ENCODE results near the gene PRPF18.

The PRPF18 gene

GRCh38 chr10:13594641-13595040, 7.9 kb downstream of the PRPF18 start:
- no peak overlapping the region for H3K4me3 ChIP-seq (ENCODE audit: control insufficient read depth, low read depth, low read length)
- TF ChIP-seq, protein P1, sequence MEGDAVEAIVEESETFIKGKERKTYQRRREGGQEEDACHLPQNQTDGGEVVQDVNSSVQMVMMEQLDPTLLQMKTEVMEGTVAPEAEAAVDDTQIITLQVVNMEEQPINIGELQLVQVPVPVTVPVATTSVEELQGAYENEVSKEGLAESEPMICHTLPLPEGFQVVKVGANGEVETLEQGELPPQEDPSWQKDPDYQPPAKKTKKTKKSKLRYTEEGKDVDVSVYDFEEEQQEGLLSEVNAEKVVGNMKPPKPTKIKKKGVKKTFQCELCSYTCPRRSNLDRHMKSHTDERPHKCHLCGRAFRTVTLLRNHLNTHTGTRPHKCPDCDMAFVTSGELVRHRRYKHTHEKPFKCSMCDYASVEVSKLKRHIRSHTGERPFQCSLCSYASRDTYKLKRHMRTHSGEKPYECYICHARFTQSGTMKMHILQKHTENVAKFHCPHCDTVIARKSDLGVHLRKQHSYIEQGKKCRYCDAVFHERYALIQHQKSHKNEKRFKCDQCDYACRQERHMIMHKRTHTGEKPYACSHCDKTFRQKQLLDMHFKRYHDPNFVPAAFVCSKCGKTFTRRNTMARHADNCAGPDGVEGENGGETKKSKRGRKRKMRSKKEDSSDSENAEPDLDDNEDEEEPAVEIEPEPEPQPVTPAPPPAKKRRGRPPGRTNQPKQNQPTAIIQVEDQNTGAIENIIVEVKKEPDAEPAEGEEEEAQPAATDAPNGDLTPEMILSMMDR (conservative IDR thresholded peaks at IDR 0.05; ENCODE audit: control insufficient read depth, insufficient read depth, low read depth, low read length), result no peak
- DNase-seq (ENCODE audit: low read depth), result peak; percentile 8

- no peak for DNase-seq (ENCODE audit: low read depth)
- no peak overlapping the region for H3K4me3 ChIP-seq (ENCODE audit: control insufficient read depth, low read depth, low read length)
- TF ChIP-seq, protein P1 (conservative IDR thresholded peaks at IDR 0.05; ENCODE audit: control insufficient read depth, insufficient read depth, low read depth, low read length), result no peak
These were observed 11.1 kb downstream of the PRPF18 start for GRCh38 chr10:13597909-13598308.

DNA sequence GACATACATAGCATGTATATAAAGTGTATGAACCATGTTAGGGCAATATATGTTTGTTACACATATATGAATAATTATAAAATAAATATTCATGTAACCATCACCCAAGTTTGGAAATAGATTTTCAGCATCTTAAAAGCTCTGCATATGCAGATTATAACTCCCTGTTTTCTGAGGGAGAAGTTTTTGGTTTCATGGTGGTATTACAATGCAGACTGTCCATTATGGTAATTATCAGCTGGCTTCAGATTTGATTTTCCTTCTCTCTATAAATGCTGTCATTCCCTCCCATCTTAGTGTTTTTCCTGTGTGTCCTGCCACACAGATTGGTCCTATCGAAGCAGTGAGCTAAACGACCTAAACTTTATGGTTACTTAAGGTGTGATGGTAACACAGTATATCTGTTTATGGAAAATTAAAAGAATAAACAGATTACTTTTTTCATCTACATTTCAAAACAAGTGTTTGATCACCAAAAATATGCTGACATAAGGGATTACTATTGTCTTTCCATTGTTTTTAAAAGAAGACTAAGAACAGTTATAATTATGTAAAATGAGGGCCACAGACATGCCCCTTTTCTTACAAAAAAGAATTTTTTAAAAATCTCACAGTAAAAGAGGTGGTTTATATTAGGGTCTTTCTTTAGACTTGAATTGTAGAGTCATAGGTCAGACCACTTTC, 17.7 kb downstream of the PRPF18 start:
- H3K4me3 ChIP-seq (ENCODE audit: control insufficient read depth, low read depth, low read length), result no peak overlapping the region
- TF ChIP-seq, protein P1 (conservative IDR thresholded peaks at IDR 0.05; ENCODE audit: control insufficient read depth, insufficient read depth, low read depth, low read length), result no peak
- DNase-seq (ENCODE audit: low read depth), result no peak

- no peak for DNase-seq (ENCODE audit: low read depth)
- TF ChIP-seq, protein P1 (conservative IDR thresholded peaks at IDR 0.05; ENCODE audit: control insufficient read depth, insufficient read depth, low read depth, low read length), result no peak
- H3K4me3 ChIP-seq (ENCODE audit: control insufficient read depth, low read depth, low read length), result no peak overlapping the region
These were observed 21.6 kb downstream of the PRPF18 start for GRCh38 chr10:13608246-13608853.

- no peak overlapping the region for H3K4me3 ChIP-seq (ENCODE audit: control insufficient read depth, low read depth, low read length)
- DNase-seq (ENCODE audit: low read depth), result no peak
- TF ChIP-seq, protein P1 (conservative IDR thresholded peaks at IDR 0.05; ENCODE audit: control insufficient read depth, insufficient read depth, low read depth, low read length), result no peak
These were observed 26.0 kb downstream of the PRPF18 start for GRCh38 chr10:13612654-13613373.

DNA sequence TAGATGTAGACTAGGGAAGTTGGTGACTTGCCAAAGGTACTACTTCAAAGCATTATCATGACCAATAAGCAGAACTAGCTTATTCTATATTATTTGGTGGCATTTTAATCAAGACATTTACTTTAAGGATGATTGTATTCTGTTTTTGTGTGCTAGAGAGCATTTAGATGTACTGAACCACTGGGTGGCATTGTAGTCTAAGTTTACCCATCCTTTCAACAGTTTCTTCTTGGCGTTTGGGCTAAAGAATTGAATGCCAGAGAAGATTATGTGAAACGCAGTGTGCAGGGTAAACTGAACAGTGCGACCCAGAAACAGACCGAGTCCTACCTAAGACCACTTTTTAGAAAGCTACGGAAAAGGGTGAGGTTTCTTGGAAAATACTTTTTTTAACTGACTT, 26.8 kb downstream of the PRPF18 start:
- H3K4me3 ChIP-seq (ENCODE audit: control insufficient read depth, low read depth, low read length), result no peak overlapping the region
- peak; percentile 52 for DNase-seq (ENCODE audit: low read depth)
- TF ChIP-seq, protein P1 (conservative IDR thresholded peaks at IDR 0.05; ENCODE audit: control insufficient read depth, insufficient read depth, low read depth, low read length), result peak; percentile 45
